Gastroesophageal sphincter (tissue), 4 donors: ENCODE measurements around the gene STT3A. TPM values are rescaled to one million over a fixed set of nuclear protein-coding genes. Genes with fewer than 3 reads are reported as not detected.

Experiments
- ATAC-seq: fragments of 150-250 bp; one replicate; pipeline ENCODE4 v1.9.1; 2016; ENCODE audit warnings: mild to moderate bottlenecking, moderate library complexity
- H3K27ac ChIP-seq, 4 donors: fragments of 200-600 bp; sonication (generic) in 3 of 4; 1 replicate in 3 of 4; 2 replicates in 1 of 4; pipeline ENCODE4 v1.5.1; 2016 to 2019
- H3K27me3 ChIP-seq: fragments of 200-600 bp; sonication (generic); one replicate; pipeline ENCODE4 v1.5.1; 2019
- H3K36me3 ChIP-seq, 2 donors: fragments of 200-600 bp; sonication (generic); one replicate each; pipeline ENCODE4 v1.5.1; 2019; ENCODE audit warnings: control low read depth in 1 of 2
- H3K4me1 ChIP-seq, 3 donors: fragments of 200-600 bp; sonication (generic); 1 replicate in 2 of 3; 2 replicates in 1 of 3; pipeline ENCODE4 v1.5.1; 2016 to 2019; ENCODE audit warnings: control low read depth in 2 of 3
- H3K4me3 ChIP-seq, 2 donors: fragments of 200-600 bp; sonication (generic); one replicate each; pipeline ENCODE4 v1.5.1; 2019; ENCODE audit warnings: mild to moderate bottlenecking in 1 of 2, moderate library complexity in 1 of 2
- H3K9me3 ChIP-seq, 3 donors: fragments of 200-600 bp; sonication (generic); one replicate each; pipeline ENCODE4 v1.5.1; 2017 to 2019; ENCODE audit warnings: control low read depth in 2 of 3
- EP300 ChIP-seq: sonication (generic); formaldehyde crosslinking; IDR thresholded peaks from one replicate; pipeline ENCODE4 v1.6.1; 2017; ENCODE audit warnings: antibody characterized with exemption, mild to moderate bottlenecking
- POLR2A ChIP-seq, 2 donors: fragments of 450-650 bp; IDR thresholded peaks; one replicate each; pipeline ENCODE4 v1.6.1; 2017; ENCODE audit warnings: antibody characterized with exemption in 2 of 2, mild to moderate bottlenecking in 2 of 2, moderate library complexity in 1 of 2
- POLR2AphosphoS5 ChIP-seq: sonication (generic); formaldehyde crosslinking; IDR thresholded peaks from one replicate; pipeline ENCODE4 v1.6.1; 2017; ENCODE audit warnings: antibody characterized with exemption
- WGBS, 2 donors: methylation state at CpG; one replicate each; pipeline ENCODE4 v1.1.5; 2018; ENCODE audit warnings: low coverage in 1 of 2; 5-methylcytosine and 5-hydroxymethylcytosine counted together
- total RNA-seq, 4 donors: library from RNA; depleted of rRNA; stranded (reverse); fragments of >200 nt; gene quantifications; one replicate each; pipeline ENCODE4 v1.1.0, GENCODE V29; 2016
- TF ChIP-seq, protein P1 (sequence below), 4 experiments: fragments of 200-600 bp in 2 of 4; fragments of 450-650 bp in 2 of 4; sonication (generic) in 1 of 4; IDR thresholded peaks; one replicate each; pipeline ENCODE4 v1.5.1; 2017 to 2019; ENCODE audit warnings: antibody characterized with exemption in 4 of 4, mild to moderate bottlenecking in 2 of 4, moderate library complexity in 2 of 4

The STT3A gene
- total RNA-seq, 4 donors from 2014 or later: 58.2 to 71.4 (median 60.9) TPM

DNA sequence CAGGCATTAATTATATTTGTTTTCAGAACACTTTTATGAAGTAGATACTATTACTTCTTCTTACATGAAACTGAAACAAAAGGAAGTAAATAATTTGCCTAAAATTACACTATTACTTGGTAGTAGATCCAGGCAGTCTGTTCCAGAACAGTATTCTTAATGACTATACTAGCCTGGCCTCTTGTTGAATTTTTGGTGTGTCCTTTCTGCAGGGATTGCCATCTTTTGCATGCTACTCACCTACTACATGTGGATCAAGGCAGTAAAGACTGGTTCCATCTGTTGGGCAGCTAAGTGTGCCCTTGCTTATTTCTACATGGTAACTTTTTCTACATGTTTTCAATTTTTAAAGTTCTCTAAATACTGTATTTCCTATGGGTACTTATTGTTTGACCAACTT is 12.8 kb downstream of the STT3A start:
- no peaks in the 10 kb centered on the region for H3K4me1 ChIP-seq
- TF ChIP-seq POLR2AphosphoS5: no peak
- no peak for TF ChIP-seq POLR2A (IDR thresholded peaks at IDR 0.05)
- ATAC-seq: no peak
- H3K27me3 ChIP-seq: no peaks in the 10 kb centered on the region
- no peak overlapping the region for H3K27ac ChIP-seq
- H3K9me3 ChIP-seq: no peaks in the 10 kb centered on the region
- peaks cover 40 to 100% of the 10 kb centered on the region in 2 donors for H3K36me3 ChIP-seq
- H3K4me3 ChIP-seq: no peak overlapping the region

DNA sequence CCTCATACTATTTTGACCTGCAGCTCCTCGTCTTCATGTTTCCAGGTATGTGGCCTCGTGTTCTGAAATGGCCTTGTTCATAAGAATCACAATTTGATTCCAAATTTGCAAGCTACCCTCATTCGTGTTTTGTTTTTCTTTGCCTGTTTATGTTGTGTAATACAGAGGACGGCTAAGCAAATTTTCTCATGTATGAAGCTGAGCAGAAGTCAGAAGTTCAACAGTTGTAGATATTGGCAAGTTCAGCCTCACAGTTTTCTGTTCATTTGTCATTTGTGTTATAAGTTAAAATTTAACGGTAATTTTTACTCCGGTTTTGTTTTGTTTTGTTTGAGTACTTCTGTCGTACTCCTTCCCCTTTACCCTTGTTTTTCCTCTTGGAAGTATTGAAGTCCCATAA is 16.9 kb downstream of the STT3A start:
- Histone ChIP-seq H3K27me3 (no peaks in the 10 kb centered on the region), H3K4me3 (no peak overlapping the region), H3K9me3 (no peaks in the 10 kb centered on the region), H3K4me1 (no peaks in the 10 kb centered on the region), H3K36me3 (peaks cover 38 to 100% of the 10 kb centered on the region in 2 donors), H3K27ac (no peak overlapping the region)
- 67 to 76% methylated on average over 7 of the region's 7 CpGs for WGBS, 2 donors
- TF ChIP-seq EP300 (no peak), POLR2A (IDR thresholded peaks at IDR 0.05) (no peak), POLR2AphosphoS5 (no peak)
- TF ChIP-seq, protein P1, sequence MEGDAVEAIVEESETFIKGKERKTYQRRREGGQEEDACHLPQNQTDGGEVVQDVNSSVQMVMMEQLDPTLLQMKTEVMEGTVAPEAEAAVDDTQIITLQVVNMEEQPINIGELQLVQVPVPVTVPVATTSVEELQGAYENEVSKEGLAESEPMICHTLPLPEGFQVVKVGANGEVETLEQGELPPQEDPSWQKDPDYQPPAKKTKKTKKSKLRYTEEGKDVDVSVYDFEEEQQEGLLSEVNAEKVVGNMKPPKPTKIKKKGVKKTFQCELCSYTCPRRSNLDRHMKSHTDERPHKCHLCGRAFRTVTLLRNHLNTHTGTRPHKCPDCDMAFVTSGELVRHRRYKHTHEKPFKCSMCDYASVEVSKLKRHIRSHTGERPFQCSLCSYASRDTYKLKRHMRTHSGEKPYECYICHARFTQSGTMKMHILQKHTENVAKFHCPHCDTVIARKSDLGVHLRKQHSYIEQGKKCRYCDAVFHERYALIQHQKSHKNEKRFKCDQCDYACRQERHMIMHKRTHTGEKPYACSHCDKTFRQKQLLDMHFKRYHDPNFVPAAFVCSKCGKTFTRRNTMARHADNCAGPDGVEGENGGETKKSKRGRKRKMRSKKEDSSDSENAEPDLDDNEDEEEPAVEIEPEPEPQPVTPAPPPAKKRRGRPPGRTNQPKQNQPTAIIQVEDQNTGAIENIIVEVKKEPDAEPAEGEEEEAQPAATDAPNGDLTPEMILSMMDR (IDR thresholded peaks at IDR 0.05): no peak
- ATAC-seq: no peak

DNA sequence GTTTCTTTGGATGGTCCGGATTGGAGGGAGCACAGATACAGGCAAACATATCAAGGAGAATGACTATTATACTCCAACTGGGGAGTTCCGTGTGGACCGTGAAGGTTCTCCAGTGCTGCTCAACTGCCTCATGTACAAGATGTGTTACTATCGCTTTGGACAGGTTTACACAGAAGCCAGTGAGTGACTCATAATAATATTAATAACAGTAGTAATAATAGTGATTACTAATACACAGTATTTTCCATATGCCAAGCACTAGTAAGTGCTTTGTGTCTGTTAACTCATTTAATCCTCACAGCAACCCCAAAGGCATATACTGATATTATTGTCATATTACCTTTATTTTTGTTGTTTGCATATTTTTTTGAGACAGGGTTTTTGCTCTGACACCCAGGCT is 25.7 kb downstream of the STT3A start:
- 85% methylated on average over 3 of the region's 4 CpGs; no CpG with 5 or more reads in 1 of the 2 donors for WGBS, 2 donors
- H3K4me1 ChIP-seq: peaks cover 0 to 10% (median 0%) of the 10 kb centered on the region in 3 donors
- no peak overlapping the region for H3K27ac ChIP-seq
- no peak for ATAC-seq
- H3K4me3 ChIP-seq: no peak overlapping the region
- H3K27me3 ChIP-seq: no peaks in the 10 kb centered on the region
- no peaks in the 10 kb centered on the region for H3K9me3 ChIP-seq
- no peak for TF ChIP-seq EP300
- TF ChIP-seq POLR2A (IDR thresholded peaks at IDR 0.05): no peak
- TF ChIP-seq POLR2AphosphoS5: no peak
- TF ChIP-seq, protein P1 (IDR thresholded peaks at IDR 0.05): no peak
- peaks cover 10 to 88% of the 10 kb centered on the region in 2 donors for H3K36me3 ChIP-seq

DNA sequence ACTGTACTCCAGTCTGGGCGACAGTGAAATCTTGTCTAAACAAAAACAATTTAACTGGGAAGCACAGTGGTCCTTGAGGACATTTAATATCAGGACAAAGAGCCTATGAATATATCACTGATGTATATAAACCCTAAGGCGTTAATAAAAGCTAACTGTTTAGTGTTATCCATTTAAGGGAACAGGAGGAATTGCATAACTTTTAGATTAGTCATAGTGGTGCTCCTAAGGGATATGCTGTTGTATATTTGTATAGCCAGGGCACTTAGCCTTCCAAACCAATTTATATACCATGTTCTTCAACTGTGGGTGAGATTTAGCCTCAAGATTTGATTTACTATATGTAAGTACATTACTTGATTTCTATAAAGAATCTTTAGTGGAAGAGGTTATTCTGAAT is 29.3 kb downstream of the STT3A start:
- peak overlapping the region in 2 of 4 donors; percentile 9 to 35 for H3K27ac ChIP-seq
- peaks cover 5 to 52% of the 10 kb centered on the region in 2 donors for H3K36me3 ChIP-seq
- no peak overlapping the region for H3K4me3 ChIP-seq
- 20 to 50% methylated on average over 2 of the region's 2 CpGs for WGBS, 2 donors
- H3K4me1 ChIP-seq: peaks cover 3 to 36% (median 7%) of the 10 kb centered on the region in 3 donors
- H3K27me3 ChIP-seq: no peaks in the 10 kb centered on the region
- no peaks in the 10 kb centered on the region for H3K9me3 ChIP-seq
- TF ChIP-seq, protein P1 (IDR thresholded peaks at IDR 0.05): no peak
- TF ChIP-seq POLR2A (IDR thresholded peaks at IDR 0.05) (no peak), POLR2AphosphoS5 (no peak), EP300 (no peak)
- no peak for ATAC-seq

DNA sequence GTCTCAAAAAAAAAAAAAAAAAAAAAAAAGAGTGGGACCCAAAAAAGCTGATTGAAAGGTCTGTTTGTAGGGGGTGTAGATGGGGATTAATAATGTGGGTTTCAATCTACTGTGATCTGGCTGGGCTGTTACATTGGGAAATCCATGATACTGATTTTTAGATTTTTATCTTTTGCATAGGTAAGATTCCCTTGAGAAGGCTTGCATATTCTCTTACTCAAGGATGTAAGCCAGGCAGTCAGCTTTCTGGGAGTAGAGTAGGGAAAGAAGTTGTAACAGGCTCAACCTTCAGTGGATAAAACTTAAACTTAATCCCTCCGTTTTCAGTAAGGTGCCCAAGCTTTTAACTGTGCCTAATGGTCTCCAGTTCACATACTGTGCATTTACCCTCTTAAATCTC is 30.4 kb downstream of the STT3A start:
- H3K4me3 ChIP-seq: no peak overlapping the region
- no peaks in the 10 kb centered on the region for H3K27me3 ChIP-seq
- WGBS, 2 donors: 78 to 79% methylated on average over 1 of the region's 1 CpG
- peaks cover 3 to 37% (median 7%) of the 10 kb centered on the region in 3 donors for H3K4me1 ChIP-seq
- TF ChIP-seq, protein P1 (IDR thresholded peaks at IDR 0.05): no peak
- TF ChIP-seq POLR2AphosphoS5 (no peak), POLR2A (IDR thresholded peaks at IDR 0.05) (no peak), EP300 (no peak)
- peak overlapping the region in 1 of 4 donors; percentile 4 for H3K27ac ChIP-seq
- no peaks in the 10 kb centered on the region for H3K9me3 ChIP-seq
- ATAC-seq: no peak
- peaks cover 5 to 42% of the 10 kb centered on the region in 2 donors for H3K36me3 ChIP-seq
